Right lobe of liver (tissue), 4 donors: ENCODE results near the gene GPX8.

ENCODE experiments used
- POLR2A ChIP-seq: fragments of 450-650 bp; IDR thresholded peaks from one replicate; pipeline ENCODE4 v1.6.1; 2017; ENCODE audit warnings: antibody characterized with exemption, mild to moderate bottlenecking
- TF ChIP-seq, protein P1 (sequence below), 4 donors: fragments of 200-600 bp in 3 of 4; fragments of 450-650 bp in 1 of 4; IDR thresholded peaks; one replicate each; pipeline versions ENCODE4 v1.5.1 to v1.8.0; 2016 to 2022; ENCODE audit warnings: antibody characterized with exemption in 4 of 4, mild to moderate bottlenecking in 2 of 4
- donor health status: DM: no; HTN: no; CAD: no.
- donor health status: DM: no; HTN: no; CAD: no.
- donor health status: DM: no; HTN: yes; CAD: no.

DNA sequence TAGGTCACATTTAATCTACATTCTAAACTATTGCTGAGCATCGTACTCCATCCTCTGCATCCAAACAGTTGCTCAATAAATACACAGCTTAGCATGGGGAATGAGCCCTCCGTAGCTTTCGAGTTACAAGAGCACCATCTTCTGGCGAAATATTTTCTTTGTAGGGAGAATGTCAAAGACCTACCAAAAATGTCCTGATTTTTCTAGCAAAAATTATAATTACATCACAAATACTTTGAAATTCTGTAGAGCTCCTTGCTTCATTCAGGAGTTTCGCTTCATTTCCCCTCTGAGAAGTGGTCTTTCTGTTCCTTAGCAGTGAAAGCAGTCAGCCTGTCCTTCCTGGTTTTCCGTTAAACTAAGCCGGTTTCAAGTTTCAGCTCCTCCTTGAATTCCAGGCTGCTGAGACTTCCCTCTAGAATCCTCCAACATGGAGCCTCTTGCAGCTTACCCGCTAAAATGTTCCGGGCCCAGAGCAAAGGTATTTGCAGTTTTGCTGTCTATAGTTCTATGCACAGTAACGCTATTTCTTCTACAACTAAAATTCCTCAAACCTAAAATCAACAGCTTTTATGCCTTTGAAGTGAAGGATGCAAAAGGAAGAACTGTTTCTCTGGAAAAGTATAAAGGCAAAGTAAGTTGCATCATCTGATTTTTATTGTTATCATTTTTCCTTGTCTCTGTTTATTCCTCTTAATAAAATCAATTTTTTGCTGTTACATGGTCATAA is at the start of gene GPX8:
- TF ChIP-seq, protein P1, sequence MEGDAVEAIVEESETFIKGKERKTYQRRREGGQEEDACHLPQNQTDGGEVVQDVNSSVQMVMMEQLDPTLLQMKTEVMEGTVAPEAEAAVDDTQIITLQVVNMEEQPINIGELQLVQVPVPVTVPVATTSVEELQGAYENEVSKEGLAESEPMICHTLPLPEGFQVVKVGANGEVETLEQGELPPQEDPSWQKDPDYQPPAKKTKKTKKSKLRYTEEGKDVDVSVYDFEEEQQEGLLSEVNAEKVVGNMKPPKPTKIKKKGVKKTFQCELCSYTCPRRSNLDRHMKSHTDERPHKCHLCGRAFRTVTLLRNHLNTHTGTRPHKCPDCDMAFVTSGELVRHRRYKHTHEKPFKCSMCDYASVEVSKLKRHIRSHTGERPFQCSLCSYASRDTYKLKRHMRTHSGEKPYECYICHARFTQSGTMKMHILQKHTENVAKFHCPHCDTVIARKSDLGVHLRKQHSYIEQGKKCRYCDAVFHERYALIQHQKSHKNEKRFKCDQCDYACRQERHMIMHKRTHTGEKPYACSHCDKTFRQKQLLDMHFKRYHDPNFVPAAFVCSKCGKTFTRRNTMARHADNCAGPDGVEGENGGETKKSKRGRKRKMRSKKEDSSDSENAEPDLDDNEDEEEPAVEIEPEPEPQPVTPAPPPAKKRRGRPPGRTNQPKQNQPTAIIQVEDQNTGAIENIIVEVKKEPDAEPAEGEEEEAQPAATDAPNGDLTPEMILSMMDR (IDR thresholded peaks at IDR 0.05), result peak; percentile 47 to 55 (median 54)
- TF ChIP-seq POLR2A, result no peak
